Activated naive CD8-positive, alpha-beta T cell (primary cell): ENCODE measurements around the gene MX2.
"Not testable (repeated sequence)": the region's sequence is repeated elsewhere in the genome, so short reads cannot be mapped to it uniquely, and the experiment has no call there.

Experiments
- H3K27ac Mint-ChIP-seq: one replicate; pipeline ENCODE4 v1.8.0; 2021; ENCODE audit warnings: mixed read lengths
- H3K27me3 Mint-ChIP-seq: one replicate; pipeline ENCODE4 v1.8.0; 2021; ENCODE audit warnings: mixed read lengths
- H3K36me3 Mint-ChIP-seq: one replicate; pipeline ENCODE4 v1.8.0; 2021; ENCODE audit warnings: mixed read lengths
- H3K4me1 Mint-ChIP-seq: one replicate; pipeline ENCODE4 v1.8.0; 2021; ENCODE audit warnings: low read depth, mixed read lengths
- H3K4me3 Mint-ChIP-seq: one replicate; pipeline ENCODE4 v1.8.0; 2021; ENCODE audit warnings: mild to moderate bottlenecking, mixed read lengths
- H3K9me3 Mint-ChIP-seq: one replicate; pipeline ENCODE4 v1.8.0; 2021; ENCODE audit warnings: low read depth, mixed read lengths

MX2 gene

DNA sequence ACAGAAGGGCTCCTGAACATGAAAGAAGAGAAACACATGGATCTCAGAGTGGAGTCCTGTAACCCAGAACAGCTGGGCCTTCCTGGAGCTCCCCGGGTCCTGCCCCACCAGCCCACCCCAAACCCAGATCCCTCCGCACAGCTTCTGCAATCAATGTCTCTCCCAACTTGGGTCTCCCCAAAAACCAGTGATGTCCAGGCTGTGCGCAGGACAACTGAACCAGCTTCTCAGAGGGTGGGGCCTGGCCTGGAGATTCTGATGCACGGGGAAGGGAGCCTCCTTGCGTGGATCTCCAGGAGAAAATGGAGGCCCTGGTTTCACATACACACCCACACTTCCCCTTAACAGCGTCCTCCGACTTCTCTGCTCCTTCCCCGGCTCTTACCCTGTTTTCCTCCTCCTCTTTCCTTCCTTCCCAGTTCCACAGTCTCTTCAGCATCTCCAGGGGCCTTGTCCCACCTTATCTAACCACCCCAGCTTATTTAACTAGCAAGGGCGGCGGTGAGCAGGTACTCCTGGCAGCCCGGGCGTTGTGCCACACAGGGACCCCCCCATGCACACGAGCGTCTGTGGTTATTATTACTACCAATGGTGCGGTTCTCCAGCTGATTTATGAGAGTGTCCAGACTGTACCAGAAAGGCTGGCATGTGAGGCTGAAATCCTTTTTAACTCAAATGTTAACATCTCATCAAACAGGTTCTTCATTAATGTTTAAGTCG, 11.2 kb upstream of the MX2 start:
- Mint-ChIP-seq H3K4me3 (no peak overlapping the region), H3K4me1 (no peaks in the 10 kb centered on the region), H3K9me3 (no peaks in the 10 kb centered on the region), H3K27me3 (peaks cover 1% of the 10 kb centered on the region), H3K27ac (peak overlapping the region; percentile 34), H3K36me3 (no peaks in the 10 kb centered on the region)

DNA sequence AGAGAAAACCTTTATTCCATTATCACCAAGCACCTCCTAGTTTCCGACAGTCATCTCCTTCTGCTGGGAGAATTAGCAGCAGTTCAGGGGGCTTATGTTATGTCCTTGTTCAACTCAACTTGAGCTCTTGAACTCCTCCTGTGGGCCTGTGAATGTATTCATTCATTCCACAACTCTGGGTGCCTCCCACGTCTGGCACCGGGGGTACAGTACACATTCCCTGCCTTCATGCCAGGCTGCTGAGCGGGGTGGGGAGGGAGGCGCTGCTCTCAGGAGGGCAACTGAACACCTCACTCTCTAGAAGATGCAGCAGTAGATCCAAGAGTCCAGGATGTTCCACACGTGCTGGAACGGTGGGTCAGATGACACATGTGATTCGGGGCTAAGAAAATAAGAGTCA, 4.3 kb upstream of the MX2 start:
- Mint-ChIP-seq H3K4me1 (peaks cover 17% of the 10 kb centered on the region), H3K27ac (no peak overlapping the region), H3K27me3 (no peaks in the 10 kb centered on the region), H3K9me3 (no peaks in the 10 kb centered on the region), H3K36me3 (no peaks in the 10 kb centered on the region), H3K4me3 (no peak overlapping the region)

GRCh38 chr21:41358193-41359166, 3.3 kb upstream of the MX2 start:
- H3K27ac Mint-ChIP-seq = no peak overlapping the region
- no peaks in the 10 kb centered on the region for H3K9me3 Mint-ChIP-seq
- H3K4me1 Mint-ChIP-seq = peaks cover 26% of the 10 kb centered on the region
- H3K27me3 Mint-ChIP-seq = no peaks in the 10 kb centered on the region
- no peaks in the 10 kb centered on the region for H3K36me3 Mint-ChIP-seq
- no peak overlapping the region for H3K4me3 Mint-ChIP-seq

GRCh38 chr21:41359286-41359685, 2.5 kb upstream of the MX2 start:
- Mint-ChIP-seq H3K4me3 (no peak overlapping the region), H3K4me1 (peaks cover 31% of the 10 kb centered on the region), H3K9me3 (no peaks in the 10 kb centered on the region), H3K36me3 (no peaks in the 10 kb centered on the region), H3K27me3 (no peaks in the 10 kb centered on the region), H3K27ac (no peak overlapping the region)

- not testable (repeated sequence) for H3K27me3 Mint-ChIP-seq, H3K9me3 Mint-ChIP-seq, H3K4me3 Mint-ChIP-seq, H3K27ac Mint-ChIP-seq, H3K36me3 Mint-ChIP-seq
- peaks cover 33% of the 10 kb centered on the region for H3K4me1 Mint-ChIP-seq
These were observed 2.1 kb upstream of the MX2 start for GRCh38 chr21:41359754-41360071.

DNA sequence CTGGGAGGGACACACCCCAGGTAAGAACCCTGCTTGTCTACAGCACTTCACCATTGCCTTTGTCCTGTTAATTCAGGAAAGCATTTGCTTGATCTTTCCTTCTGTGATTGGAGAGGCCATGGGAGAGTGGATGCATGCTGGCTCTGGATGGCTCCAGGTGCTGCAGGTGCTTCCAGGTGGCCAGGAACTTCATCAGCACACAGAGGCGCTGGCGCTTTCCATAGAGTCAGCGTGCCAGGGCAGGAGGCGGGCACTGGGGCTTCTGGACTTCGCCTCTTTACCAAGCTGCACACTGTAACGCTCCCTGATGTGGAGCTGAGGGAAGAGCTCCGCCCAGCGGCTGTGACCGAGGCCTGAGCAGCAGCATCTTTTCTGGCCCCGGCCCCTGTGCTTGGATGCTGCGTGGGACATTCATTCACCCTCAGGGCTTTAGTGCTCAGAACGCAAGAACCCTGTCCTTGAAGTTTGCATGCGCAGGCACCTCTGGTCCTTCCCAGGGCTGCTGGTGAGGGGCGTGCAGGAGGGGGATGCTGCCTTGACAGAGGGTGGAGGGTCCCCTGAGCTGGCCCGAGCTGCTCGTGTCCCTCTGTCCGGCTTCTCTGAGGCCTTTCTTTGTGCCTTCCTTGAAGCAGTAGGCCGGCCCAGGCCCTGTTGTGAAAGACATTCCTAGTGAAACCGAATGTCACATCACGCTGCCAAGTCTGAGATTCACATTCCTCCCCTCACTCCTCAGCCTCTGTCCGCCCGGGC, 1.6 kb upstream of the MX2 start:
- Mint-ChIP-seq H3K36me3 (peaks cover 4% of the 10 kb centered on the region), H3K27ac (peak overlapping the region; percentile 98), H3K27me3 (no peaks in the 10 kb centered on the region), H3K9me3 (no peaks in the 10 kb centered on the region), H3K4me1 (peaks cover 39% of the 10 kb centered on the region), H3K4me3 (no peak overlapping the region)

GRCh38 chr21:41361053-41361785, 608 bp upstream of the MX2 start:
- no peaks in the 10 kb centered on the region for H3K27me3 Mint-ChIP-seq
- peaks cover 48% of the 10 kb centered on the region for H3K4me1 Mint-ChIP-seq
- H3K36me3 Mint-ChIP-seq = peaks cover 7% of the 10 kb centered on the region
- peak overlapping the region; percentile 96 for H3K4me3 Mint-ChIP-seq
- H3K9me3 Mint-ChIP-seq = no peaks in the 10 kb centered on the region
- H3K27ac Mint-ChIP-seq = peak overlapping the region; percentile 98

DNA sequence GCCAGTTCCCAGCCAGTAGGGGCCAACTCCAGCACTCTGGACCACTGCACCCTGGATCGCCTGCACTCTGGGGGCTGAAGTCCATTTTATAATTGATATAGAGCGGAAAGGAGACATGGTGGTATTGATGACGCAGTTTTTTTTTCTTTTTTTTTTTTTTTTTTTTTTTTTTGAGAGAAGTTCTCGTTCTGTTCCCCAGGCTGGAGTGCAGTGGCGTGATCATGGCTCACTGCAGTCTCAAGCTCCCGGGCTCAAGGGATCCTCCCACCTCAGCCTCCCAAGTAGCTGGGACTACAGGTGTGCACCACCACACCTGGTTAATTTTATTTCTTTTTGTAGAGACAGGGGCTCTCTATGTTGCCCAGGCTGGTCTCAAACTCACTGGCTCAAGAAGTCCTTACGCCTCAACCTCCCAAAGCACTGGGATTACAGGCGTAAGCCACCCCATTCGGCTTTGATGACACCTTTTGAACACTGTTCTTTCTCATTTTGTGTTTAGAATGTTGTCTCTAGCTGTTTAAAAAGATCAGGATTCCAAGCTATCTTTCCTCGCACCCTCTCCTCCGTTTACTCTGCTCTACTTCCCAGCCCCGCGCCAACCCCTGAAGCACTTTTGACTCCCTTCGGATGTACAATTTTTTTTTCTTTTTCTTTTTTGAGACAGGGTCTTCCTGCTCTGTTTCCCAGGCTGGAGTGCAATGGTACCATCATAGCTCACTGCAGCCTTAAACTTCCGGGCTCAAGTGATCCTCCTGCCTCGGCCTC, 960 bp downstream of the MX2 start:
- H3K27ac Mint-ChIP-seq = peak overlapping the region; percentile 98
- H3K36me3 Mint-ChIP-seq = peaks cover 8% of the 10 kb centered on the region

DNA sequence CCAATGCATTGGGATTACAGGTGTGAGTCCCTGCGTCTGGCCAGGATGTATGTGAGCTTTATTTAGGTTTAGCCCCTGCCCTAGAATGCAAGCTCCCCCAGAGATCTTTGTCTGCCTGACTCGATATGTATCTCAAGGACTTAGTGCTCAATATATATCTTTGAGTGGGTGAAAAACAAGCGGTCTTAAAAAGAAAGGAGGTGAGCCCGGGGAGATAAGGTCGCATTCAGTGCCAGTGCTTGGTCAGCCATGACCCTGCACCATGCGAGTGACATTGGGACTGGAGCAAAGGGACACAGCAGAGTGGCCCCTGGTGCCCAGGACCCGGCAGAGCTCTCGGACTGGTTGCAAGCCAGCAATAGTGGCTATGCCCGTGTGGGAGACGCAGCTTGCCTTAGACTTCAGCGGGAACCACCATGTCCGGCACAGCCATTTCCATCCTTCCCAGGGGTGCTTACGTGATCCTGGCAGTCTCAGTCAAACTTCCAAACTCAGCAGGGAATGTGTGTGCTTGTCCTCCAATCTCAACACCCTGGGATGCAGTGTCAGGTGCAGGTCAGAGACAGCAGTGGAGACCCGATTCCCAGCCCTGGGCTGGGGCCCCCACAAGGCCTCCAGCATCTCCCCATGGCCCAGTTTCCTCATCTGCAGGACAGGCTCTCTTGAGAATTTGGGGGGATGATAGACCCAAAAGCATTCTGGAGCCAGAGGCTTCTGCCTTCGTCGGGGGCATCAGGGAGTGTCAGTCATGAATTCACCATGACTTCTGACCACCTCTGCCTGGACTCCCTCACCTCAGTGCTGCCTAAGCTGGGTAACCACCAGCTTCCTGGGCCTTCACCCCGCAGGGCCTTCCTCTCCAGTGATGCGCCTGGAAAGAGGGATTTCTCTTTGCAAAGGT, 1.8 kb downstream of the MX2 start:
- H3K27me3 Mint-ChIP-seq = no peaks in the 10 kb centered on the region
- peaks cover 67% of the 10 kb centered on the region for H3K4me1 Mint-ChIP-seq
- no peaks in the 10 kb centered on the region for H3K9me3 Mint-ChIP-seq
- H3K27ac Mint-ChIP-seq = peak overlapping the region; percentile 98
- H3K36me3 Mint-ChIP-seq = peaks cover 11% of the 10 kb centered on the region
- peak overlapping the region; percentile 96 for H3K4me3 Mint-ChIP-seq

More for the DNA sequence above, 960 bp downstream of the MX2 start:
- H3K4me3 Mint-ChIP-seq = peak overlapping the region; percentile 96
- no peaks in the 10 kb centered on the region for H3K27me3 Mint-ChIP-seq
- no peaks in the 10 kb centered on the region for H3K9me3 Mint-ChIP-seq
- H3K4me1 Mint-ChIP-seq = peaks cover 59% of the 10 kb centered on the region

DNA sequence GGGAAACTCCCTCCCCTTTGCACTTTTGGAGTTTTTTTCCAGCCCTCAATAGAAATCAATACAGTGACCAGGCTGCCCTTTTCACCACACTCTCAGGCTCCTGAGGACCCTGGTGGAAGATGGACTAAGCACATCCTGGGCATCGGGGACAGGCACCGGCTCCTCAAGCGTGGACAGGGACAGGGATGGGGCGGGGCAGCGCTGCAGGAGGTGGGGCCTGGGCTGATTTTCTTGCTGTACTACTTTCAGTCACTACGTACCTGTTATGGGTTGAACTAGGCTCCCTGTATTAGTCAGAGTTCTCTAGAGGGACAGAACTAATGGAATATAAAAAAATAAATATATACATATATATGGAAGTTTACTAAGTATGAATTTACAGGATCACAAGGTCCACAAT, 2.5 kb downstream of the MX2 start:
- Mint-ChIP-seq H3K4me1 (peaks cover 73% of the 10 kb centered on the region), H3K36me3 (peaks cover 11% of the 10 kb centered on the region), H3K27ac (peak overlapping the region; percentile 98), H3K27me3 (no peaks in the 10 kb centered on the region), H3K4me3 (peak overlapping the region; percentile 96), H3K9me3 (no peaks in the 10 kb centered on the region)

- Mint-ChIP-seq H3K27me3 (no peaks in the 10 kb centered on the region), H3K9me3 (no peaks in the 10 kb centered on the region), H3K27ac (peak overlapping the region; percentile 47), H3K4me1 (peaks cover 81% of the 10 kb centered on the region), H3K4me3 (peak overlapping the region; percentile 51), H3K36me3 (peaks cover 11% of the 10 kb centered on the region)
These were observed 3.7 kb downstream of the MX2 start for GRCh38 chr21:41365377-41366107.

GRCh38 chr21:41366522-41367151, 4.8 kb downstream of the MX2 start:
- H3K27ac Mint-ChIP-seq = peak overlapping the region; percentile 47
- no peaks in the 10 kb centered on the region for H3K9me3 Mint-ChIP-seq
- peaks cover 14% of the 10 kb centered on the region for H3K36me3 Mint-ChIP-seq
- H3K27me3 Mint-ChIP-seq = no peaks in the 10 kb centered on the region
- peaks cover 84% of the 10 kb centered on the region for H3K4me1 Mint-ChIP-seq
- H3K4me3 Mint-ChIP-seq = no peak overlapping the region
